ENCODE data around the gene IGLL5.

Gene IGLL5

DNA sequence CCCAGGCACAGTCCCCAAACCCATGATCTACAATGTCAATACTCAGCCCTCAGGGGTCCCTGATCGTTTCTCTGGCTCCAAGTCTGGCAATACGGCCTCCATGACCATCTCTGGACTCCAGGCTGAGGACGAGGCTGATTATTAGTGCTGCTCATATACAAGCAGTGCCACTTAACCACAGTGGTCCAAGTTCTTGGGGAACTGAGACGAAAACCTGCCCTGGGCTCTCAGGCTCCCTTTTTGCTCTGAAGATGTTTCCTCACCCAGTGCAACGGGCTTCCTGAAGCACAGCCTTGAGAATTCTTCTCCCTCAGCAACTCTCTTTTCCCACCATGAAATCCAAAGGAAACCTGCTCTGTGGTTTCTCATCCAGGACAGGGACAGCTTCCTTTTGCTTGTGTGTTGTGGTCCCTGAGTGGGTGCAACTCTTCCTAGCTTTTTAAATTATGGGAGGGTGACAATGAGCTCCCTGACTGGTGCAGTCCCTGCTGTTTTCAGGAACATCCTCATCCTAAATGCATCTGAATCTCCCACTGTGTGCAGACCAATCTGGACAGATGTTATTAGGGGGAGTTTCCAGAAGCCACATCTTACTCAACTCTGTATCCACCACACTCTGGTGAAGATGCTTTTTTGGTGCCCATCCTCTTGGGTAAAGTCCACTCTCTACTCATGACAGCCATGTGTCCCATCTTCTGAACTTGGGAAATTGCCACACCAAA, 30.6 kb upstream of the IGLL5 start:
- no peak overlapping the region for H3K4me3 ChIP-seq (ENCODE audit: low read depth, low read length)
- H3K23ac ChIP-seq (ENCODE audit: low read length) = no peak overlapping the region
- H2BK120ac ChIP-seq (ENCODE audit: insufficient read depth, low read length, poor library complexity) = no peak overlapping the region
- peaks cover 2% of the 10 kb centered on the region for H3K27me3 ChIP-seq (ENCODE audit: insufficient read depth, low read length)
- no peak for DNase-seq
- no peak overlapping the region for H3K27ac ChIP-seq (ENCODE audit: low read depth, low read length)
- H3K4ac ChIP-seq (ENCODE audit: low read depth, low read length) = no peak overlapping the region
- no peak overlapping the region for H4K8ac ChIP-seq (ENCODE audit: low read depth, low read length)
- no peaks in the 10 kb centered on the region for H3K79me2 ChIP-seq (ENCODE audit: control insufficient read depth, insufficient read depth, low read length, poor library complexity)
- no CpG with 5 or more reads among the region's 5 CpGs for WGBS (ENCODE audit: extremely low coverage, insufficient coverage, insufficient read length)
- H3K9ac ChIP-seq (ENCODE audit: low read length) = no peak overlapping the region
- no peak overlapping the region for H2AK5ac ChIP-seq (ENCODE audit: low read length)
- H3K36me3 ChIP-seq (ENCODE audit: control insufficient read depth in 1 of 2, insufficient read depth in 2 of 2, low read length in 2 of 2) = no peaks in the 10 kb centered on the region
- no peak overlapping the region for H4K91ac ChIP-seq (ENCODE audit: low read depth, low read length)
- H2BK5ac ChIP-seq (ENCODE audit: low read depth, low read length, poor library complexity) = no peak overlapping the region
- no peak overlapping the region for H3K4me2 ChIP-seq (ENCODE audit: low read length)
- no peaks in the 10 kb centered on the region for H3K9me3 ChIP-seq (ENCODE audit: insufficient read depth, low read depth, low read length)
- H3K79me1 ChIP-seq (ENCODE audit: low read length) = no peaks in the 10 kb centered on the region
- no peak overlapping the region for H4K12ac ChIP-seq (ENCODE audit: low read depth, low read length)
- no peak overlapping the region for H2BK12ac ChIP-seq (ENCODE audit: low read length)
- no peak overlapping the region for H3K14ac ChIP-seq (ENCODE audit: low read length)
- no peak overlapping the region for H3K18ac ChIP-seq (ENCODE audit: low read length)
- no peak overlapping the region for H2AFZ ChIP-seq (ENCODE audit: insufficient read depth, low read length, poor library complexity)
- H3K4me1 ChIP-seq (ENCODE audit: control insufficient read depth in 1 of 2, insufficient read depth in 2 of 2, low read length in 2 of 2) = no peaks in the 10 kb centered on the region

DNA sequence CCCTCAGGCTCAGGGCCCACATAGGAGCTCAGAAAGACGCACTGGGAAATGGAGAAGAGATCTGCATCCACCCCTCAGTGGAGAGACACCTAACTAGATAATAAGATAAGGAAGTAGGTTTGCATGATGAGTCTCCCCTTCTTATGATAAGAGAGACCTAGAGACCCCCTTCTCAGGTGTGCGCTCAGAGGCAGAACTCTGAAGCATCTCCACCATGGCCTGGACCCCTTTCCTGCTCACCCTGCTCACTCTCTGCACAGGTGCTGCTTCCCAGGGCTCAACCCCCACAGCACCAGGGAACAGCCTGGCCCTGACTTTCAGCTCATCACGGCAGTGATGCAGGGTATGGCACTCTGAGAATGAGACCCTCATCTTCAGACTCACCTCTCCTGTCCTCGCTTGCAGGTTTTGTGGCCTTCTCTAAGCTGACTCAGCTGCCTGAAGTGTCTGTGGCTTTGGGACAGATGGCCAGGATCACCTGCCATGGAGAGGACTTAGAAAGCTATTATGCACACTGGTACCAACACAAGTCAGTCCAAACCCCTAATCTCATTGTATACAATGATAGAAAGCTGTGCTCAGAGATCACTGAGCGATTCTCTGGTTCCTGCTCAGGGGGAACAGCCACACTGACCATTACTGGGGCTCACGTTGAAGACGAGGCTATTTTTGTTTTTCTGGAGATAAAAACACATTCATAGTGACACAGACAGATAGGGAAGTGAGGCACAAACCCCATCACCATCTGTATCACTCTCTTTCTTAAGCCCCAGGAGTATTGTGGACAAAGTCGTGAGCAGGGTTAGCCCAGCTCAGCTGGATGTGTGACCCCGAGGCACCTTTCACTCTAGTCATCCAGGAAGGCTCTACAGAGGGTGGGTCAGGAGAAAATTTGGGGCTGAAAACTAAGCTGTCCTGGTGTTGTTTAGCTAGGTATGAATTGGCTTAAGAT, 29.7 kb upstream of the IGLL5 start:
- Histone ChIP-seq H2BK12ac (ENCODE audit: low read length) (no peak overlapping the region), H3K27ac (ENCODE audit: low read depth, low read length) (no peak overlapping the region), H4K12ac (ENCODE audit: low read depth, low read length) (no peak overlapping the region), H2BK5ac (ENCODE audit: low read depth, low read length, poor library complexity) (no peak overlapping the region), H4K8ac (ENCODE audit: low read depth, low read length) (no peak overlapping the region), H4K91ac (ENCODE audit: low read depth, low read length) (no peak overlapping the region), H3K23ac (ENCODE audit: low read length) (no peak overlapping the region), H3K4me1 (ENCODE audit: control insufficient read depth in 1 of 2, insufficient read depth in 2 of 2, low read length in 2 of 2) (no peaks in the 10 kb centered on the region), H3K79me1 (ENCODE audit: low read length) (no peaks in the 10 kb centered on the region), H2AK5ac (ENCODE audit: low read length) (no peak overlapping the region), H3K9ac (ENCODE audit: low read length) (no peak overlapping the region), H3K4me3 (ENCODE audit: low read depth, low read length) (no peak overlapping the region), H3K4me2 (ENCODE audit: low read length) (no peak overlapping the region), H3K27me3 (ENCODE audit: insufficient read depth, low read length) (peaks cover 2% of the 10 kb centered on the region), H2AFZ (ENCODE audit: insufficient read depth, low read length, poor library complexity) (no peak overlapping the region), H2BK120ac (ENCODE audit: insufficient read depth, low read length, poor library complexity) (no peak overlapping the region), H3K14ac (ENCODE audit: low read length) (no peak overlapping the region), H3K4ac (ENCODE audit: low read depth, low read length) (no peak overlapping the region), H3K9me3 (ENCODE audit: insufficient read depth, low read depth, low read length) (no peaks in the 10 kb centered on the region), H3K79me2 (ENCODE audit: control insufficient read depth, insufficient read depth, low read length, poor library complexity) (no peaks in the 10 kb centered on the region), H3K36me3 (ENCODE audit: control insufficient read depth in 1 of 2, insufficient read depth in 2 of 2, low read length in 2 of 2) (no peaks in the 10 kb centered on the region), H3K18ac (ENCODE audit: low read length) (no peak overlapping the region)
- no peak for DNase-seq
- no CpG with 5 or more reads among the region's 9 CpGs for WGBS (ENCODE audit: extremely low coverage, insufficient coverage, insufficient read length)

DNA sequence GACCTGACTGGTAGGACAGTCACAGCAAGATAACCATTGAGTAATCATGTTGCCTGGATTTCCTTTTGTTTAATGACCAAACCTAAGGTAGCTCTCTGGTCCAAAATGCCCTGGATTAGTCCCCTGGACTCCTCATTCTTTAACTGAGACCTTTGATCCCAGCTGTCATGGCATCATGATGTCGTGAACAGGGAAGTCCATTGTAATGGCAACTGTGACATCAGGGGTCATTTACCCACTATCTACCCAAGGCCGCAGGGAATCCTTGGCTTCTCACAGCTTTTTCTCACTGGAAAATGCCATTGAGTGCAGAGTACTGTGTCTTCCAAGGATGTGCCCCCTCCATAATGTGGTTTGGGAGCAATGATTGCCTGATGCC, 29.1 kb upstream of the IGLL5 start:
- no peaks in the 10 kb centered on the region for H3K79me2 ChIP-seq (ENCODE audit: control insufficient read depth, insufficient read depth, low read length, poor library complexity)
- no peak for DNase-seq
- no peaks in the 10 kb centered on the region for H3K36me3 ChIP-seq (ENCODE audit: control insufficient read depth in 1 of 2, insufficient read depth in 2 of 2, low read length in 2 of 2)
- H3K27me3 ChIP-seq (ENCODE audit: insufficient read depth, low read length) = peaks cover 2% of the 10 kb centered on the region
- no peak overlapping the region for H4K8ac ChIP-seq (ENCODE audit: low read depth, low read length)
- H3K18ac ChIP-seq (ENCODE audit: low read length) = no peak overlapping the region
- H4K91ac ChIP-seq (ENCODE audit: low read depth, low read length) = no peak overlapping the region
- H3K4me2 ChIP-seq (ENCODE audit: low read length) = no peak overlapping the region
- H3K4me1 ChIP-seq (ENCODE audit: control insufficient read depth in 1 of 2, insufficient read depth in 2 of 2, low read length in 2 of 2) = no peaks in the 10 kb centered on the region
- H2BK12ac ChIP-seq (ENCODE audit: low read length) = no peak overlapping the region
- WGBS (ENCODE audit: extremely low coverage, insufficient coverage, insufficient read length) = no CpG with 5 or more reads among the region's 2 CpGs
- H3K9me3 ChIP-seq (ENCODE audit: insufficient read depth, low read depth, low read length) = no peaks in the 10 kb centered on the region
- H2AK5ac ChIP-seq (ENCODE audit: low read length) = no peak overlapping the region
- H3K4ac ChIP-seq (ENCODE audit: low read depth, low read length) = no peak overlapping the region
- H2BK5ac ChIP-seq (ENCODE audit: low read depth, low read length, poor library complexity) = no peak overlapping the region
- H3K27ac ChIP-seq (ENCODE audit: low read depth, low read length) = no peak overlapping the region
- no peak overlapping the region for H3K23ac ChIP-seq (ENCODE audit: low read length)
- no peaks in the 10 kb centered on the region for H3K79me1 ChIP-seq (ENCODE audit: low read length)
- H3K9ac ChIP-seq (ENCODE audit: low read length) = no peak overlapping the region
- H2BK120ac ChIP-seq (ENCODE audit: insufficient read depth, low read length, poor library complexity) = no peak overlapping the region
- no peak overlapping the region for H3K4me3 ChIP-seq (ENCODE audit: low read depth, low read length)
- H4K12ac ChIP-seq (ENCODE audit: low read depth, low read length) = no peak overlapping the region
- no peak overlapping the region for H3K14ac ChIP-seq (ENCODE audit: low read length)
- no peak overlapping the region for H2AFZ ChIP-seq (ENCODE audit: insufficient read depth, low read length, poor library complexity)

DNA sequence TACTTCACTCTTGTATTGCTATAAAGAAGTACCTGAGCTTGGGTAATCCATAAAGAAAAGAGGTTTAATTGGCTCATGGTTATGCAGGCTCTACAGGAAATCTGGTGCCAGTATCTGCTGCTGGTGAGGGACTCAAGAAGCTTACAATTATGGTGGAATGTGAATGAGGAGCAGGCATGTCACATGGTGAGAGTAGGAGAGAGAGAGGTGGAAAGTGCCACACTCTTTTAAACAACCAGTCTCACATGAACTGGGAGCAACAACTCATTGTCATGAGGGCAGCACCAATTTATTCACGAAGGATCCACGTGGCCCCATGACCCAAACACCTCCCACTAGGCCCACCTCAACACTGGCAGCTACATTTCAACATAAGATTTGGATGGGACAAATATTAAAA, 24.6 kb upstream of the IGLL5 start:
- H2AFZ ChIP-seq (ENCODE audit: insufficient read depth, low read length, poor library complexity) = no peak overlapping the region
- no peak overlapping the region for H3K18ac ChIP-seq (ENCODE audit: low read length)
- no peaks in the 10 kb centered on the region for H3K27me3 ChIP-seq (ENCODE audit: insufficient read depth, low read length)
- H4K91ac ChIP-seq (ENCODE audit: low read depth, low read length) = no peak overlapping the region
- DNase-seq = peak; percentile 38 to 85
- H2AK5ac ChIP-seq (ENCODE audit: low read length) = no peak overlapping the region
- no peak overlapping the region for H2BK12ac ChIP-seq (ENCODE audit: low read length)
- no peak overlapping the region for H3K4me3 ChIP-seq (ENCODE audit: low read depth, low read length)
- H3K4ac ChIP-seq (ENCODE audit: low read depth, low read length) = no peak overlapping the region
- no peak overlapping the region for H3K14ac ChIP-seq (ENCODE audit: low read length)
- no peak overlapping the region for H3K9ac ChIP-seq (ENCODE audit: low read length)
- no peak overlapping the region for H3K4me2 ChIP-seq (ENCODE audit: low read length)
- H2BK5ac ChIP-seq (ENCODE audit: low read depth, low read length, poor library complexity) = no peak overlapping the region
- H4K12ac ChIP-seq (ENCODE audit: low read depth, low read length) = no peak overlapping the region
- no peak overlapping the region for H4K8ac ChIP-seq (ENCODE audit: low read depth, low read length)
- H3K79me2 ChIP-seq (ENCODE audit: control insufficient read depth, insufficient read depth, low read length, poor library complexity) = no peaks in the 10 kb centered on the region
- H3K23ac ChIP-seq (ENCODE audit: low read length) = no peak overlapping the region
- peaks cover 2% of the 10 kb centered on the region for H3K9me3 ChIP-seq (ENCODE audit: insufficient read depth, low read depth, low read length)
- no peak overlapping the region for H2BK120ac ChIP-seq (ENCODE audit: insufficient read depth, low read length, poor library complexity)
- no CpG with 5 or more reads among the region's 2 CpGs for WGBS (ENCODE audit: extremely low coverage, insufficient coverage, insufficient read length)
- H3K4me1 ChIP-seq (ENCODE audit: control insufficient read depth in 1 of 2, insufficient read depth in 2 of 2, low read length in 2 of 2) = no peaks in the 10 kb centered on the region
- H3K36me3 ChIP-seq (ENCODE audit: control insufficient read depth in 1 of 2, insufficient read depth in 2 of 2, low read length in 2 of 2) = no peaks in the 10 kb centered on the region
- no peak overlapping the region for H3K27ac ChIP-seq (ENCODE audit: low read depth, low read length)
- H3K79me1 ChIP-seq (ENCODE audit: low read length) = no peaks in the 10 kb centered on the region

Data from trophoblast cell (in vitro differentiated cells and primary cell).